Mucosa of stomach (tissue), 1 donor: ENCODE measurements around the gene AKIRIN1.

ENCODE experiments used
- H3K27me3 ChIP-seq: one replicate; pipeline ENCODE4 v1.7.0; 2013; ENCODE audit warnings: mild to moderate bottlenecking, low read length; ENCODE audit not compliant: control insufficient read depth, insufficient read depth
- H3K36me3 ChIP-seq: one replicate; pipeline ENCODE4 v1.7.0; 2013; ENCODE audit warnings: low read length; ENCODE audit not compliant: control insufficient read depth, insufficient read depth
- H3K4me1 ChIP-seq: one replicate; pipeline ENCODE4 v1.7.0; 2013; ENCODE audit warnings: mild to moderate bottlenecking, low read length; ENCODE audit not compliant: control insufficient read depth, insufficient read depth
- H3K4me3 ChIP-seq: one replicate; pipeline ENCODE4 v1.7.0; 2013; ENCODE audit warnings: low read length
- H3K9ac ChIP-seq: one replicate; pipeline ENCODE4 v1.7.0; 2013; ENCODE audit warnings: mild to moderate bottlenecking, low read length, moderate library complexity
- H3K9me3 ChIP-seq: one replicate; pipeline ENCODE4 v1.7.0; 2013; ENCODE audit warnings: mild to moderate bottlenecking, low read length, moderate library complexity; ENCODE audit not compliant: control insufficient read depth
- donor health status: Pancreatic carcinoma.

The AKIRIN1 gene

DNA sequence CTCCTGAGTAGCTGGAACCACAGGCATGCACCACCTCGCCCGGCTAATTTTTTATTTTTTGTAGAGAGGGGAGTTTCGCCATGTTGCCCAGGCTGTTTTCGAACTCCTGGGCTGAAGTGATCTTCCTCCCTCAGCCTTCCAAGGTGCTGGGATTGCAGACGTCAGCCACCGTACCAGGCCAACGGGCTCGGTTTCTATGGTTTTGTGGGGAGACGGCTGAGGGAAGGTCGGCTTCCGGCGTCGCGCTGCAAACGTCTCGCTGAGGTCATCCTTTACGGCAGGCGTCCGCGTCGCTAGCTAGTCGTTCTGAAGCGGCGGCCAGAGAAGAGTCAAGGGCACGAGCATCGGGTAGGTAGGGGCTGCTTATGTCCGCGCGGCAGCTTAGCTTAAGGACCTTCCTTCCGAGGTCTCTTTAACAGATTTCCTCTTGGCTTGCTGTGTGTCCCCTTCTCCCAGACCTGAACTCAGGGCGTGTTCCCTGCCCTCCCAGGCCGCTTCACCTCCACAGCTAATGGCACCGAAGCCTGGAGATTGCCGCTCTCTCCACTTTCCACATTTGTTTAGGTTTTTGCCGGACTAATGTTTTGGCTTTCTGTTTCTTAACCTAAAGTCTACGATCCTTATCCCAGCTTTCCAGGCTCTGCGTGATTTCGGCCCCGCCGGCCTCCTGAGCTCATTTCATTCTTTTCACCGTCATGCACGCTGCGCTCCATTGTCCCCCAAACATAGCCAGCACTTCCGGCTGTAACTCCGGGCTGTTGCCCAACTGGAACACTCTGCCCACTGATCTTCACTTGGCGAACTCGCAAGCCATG lies 35.2 kb downstream of the AKIRIN1 start, which contains the start of gene NDUFS5:
NDUFS5 (plus strand) TSS at position 300 of the 815 bp plus-strand sequence. CDS start 2,375 bp downstream, outside the sequence.
- peaks cover 6% of the 10 kb centered on the region for H3K4me1 ChIP-seq
- H3K27me3 ChIP-seq, result no peaks in the 10 kb centered on the region
- peak within 1 kb of the TSS; percentile 52 for H3K4me3 ChIP-seq
- no peaks in the 10 kb centered on the region for H3K36me3 ChIP-seq
- H3K9ac ChIP-seq, result peak within 1 kb of the TSS; percentile 84
- no peaks in the 10 kb centered on the region for H3K9me3 ChIP-seq

DNA sequence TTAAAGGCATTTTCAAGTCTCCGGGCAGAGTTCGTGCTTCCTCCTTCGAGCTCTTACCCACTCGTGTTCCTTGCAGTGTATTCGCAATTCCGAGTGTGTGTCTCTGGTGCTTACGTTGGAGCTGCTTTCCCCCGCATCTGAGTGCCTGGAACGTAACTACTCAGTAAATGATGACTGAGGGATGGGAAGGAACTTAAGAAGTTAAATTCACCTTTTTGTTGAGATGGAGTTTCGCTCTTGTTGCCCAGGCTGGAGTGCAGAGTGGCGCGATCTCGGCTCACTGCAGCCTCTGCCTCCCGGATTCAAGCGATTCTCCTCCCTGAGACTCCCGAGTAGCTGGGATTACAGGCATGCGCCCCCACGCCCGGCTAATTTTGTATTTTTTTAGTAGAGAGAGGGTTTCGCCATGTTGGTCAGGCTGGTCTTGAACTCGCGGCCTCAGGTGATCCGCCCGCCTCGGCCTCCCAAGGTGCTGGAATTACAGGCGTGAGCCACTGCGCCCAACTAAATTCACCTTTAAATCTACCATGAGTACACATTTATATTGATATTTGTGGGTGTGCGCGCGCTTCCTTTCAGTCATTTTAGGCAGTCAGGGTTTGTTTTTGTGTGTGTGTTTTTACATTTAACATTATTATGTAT lies 35.9 kb downstream of the AKIRIN1 start:
- Histone ChIP-seq H3K9me3 (no peaks in the 10 kb centered on the region), H3K4me1 (peaks cover 6% of the 10 kb centered on the region), H3K4me3 (peak overlapping the region; percentile 52), H3K36me3 (no peaks in the 10 kb centered on the region), H3K27me3 (no peaks in the 10 kb centered on the region), H3K9ac (peak overlapping the region; percentile 84)

DNA sequence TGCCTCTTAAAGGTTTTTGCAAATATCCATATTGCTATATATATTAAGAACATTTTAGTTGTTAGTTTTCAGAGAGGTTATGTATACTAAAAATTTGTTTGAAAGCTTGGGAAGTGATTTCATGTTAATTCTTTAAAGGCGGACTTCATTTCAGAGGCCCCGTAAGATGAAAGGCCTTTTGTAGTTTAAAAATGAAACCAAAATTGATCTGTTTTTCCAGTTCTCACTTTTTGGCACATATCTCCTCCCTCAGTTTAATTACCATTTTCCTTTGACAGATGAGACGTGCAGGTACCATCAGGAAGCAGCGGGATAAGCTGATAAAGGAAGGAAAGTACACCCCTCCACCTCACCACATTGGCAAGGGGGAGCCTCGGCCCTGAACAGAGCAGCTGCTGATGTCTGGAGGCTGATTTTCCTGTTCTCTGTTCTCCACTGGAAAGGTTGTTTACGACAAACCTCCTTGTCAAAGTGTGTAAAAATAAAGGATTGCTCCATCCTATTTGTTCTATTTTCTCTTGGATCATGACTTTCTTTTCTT lies 43.1 kb downstream of the AKIRIN1 start:
- H3K27me3 ChIP-seq, result no peaks in the 10 kb centered on the region
- no peaks in the 10 kb centered on the region for H3K4me1 ChIP-seq
- H3K9ac ChIP-seq, result no peak overlapping the region
- no peaks in the 10 kb centered on the region for H3K36me3 ChIP-seq
- no peaks in the 10 kb centered on the region for H3K9me3 ChIP-seq
- H3K4me3 ChIP-seq, result no peak overlapping the region

DNA sequence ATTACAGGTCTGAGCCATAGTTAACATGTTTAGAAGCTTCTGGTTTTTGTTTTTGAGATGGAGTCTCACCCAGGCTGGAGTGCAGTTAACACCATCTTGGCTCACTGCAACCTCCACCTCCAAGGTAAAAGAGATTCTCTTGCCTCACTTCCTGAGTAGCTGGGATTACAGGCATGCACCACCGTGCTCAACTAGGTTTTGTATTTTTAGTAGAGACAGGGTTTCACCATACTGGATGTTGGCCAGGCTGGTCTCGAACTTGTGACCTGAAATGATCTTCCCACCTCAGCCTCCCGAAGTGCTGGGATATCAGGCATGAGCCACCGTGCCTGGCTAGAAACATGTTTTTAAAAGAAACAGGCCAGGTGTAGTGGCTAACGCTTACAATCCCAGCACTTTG lies 45.6 kb downstream of the AKIRIN1 start:
- no peak overlapping the region for H3K9ac ChIP-seq
- no peaks in the 10 kb centered on the region for H3K27me3 ChIP-seq
- no peaks in the 10 kb centered on the region for H3K36me3 ChIP-seq
- no peaks in the 10 kb centered on the region for H3K9me3 ChIP-seq
- H3K4me3 ChIP-seq, result no peak overlapping the region
- H3K4me1 ChIP-seq, result no peaks in the 10 kb centered on the region

DNA sequence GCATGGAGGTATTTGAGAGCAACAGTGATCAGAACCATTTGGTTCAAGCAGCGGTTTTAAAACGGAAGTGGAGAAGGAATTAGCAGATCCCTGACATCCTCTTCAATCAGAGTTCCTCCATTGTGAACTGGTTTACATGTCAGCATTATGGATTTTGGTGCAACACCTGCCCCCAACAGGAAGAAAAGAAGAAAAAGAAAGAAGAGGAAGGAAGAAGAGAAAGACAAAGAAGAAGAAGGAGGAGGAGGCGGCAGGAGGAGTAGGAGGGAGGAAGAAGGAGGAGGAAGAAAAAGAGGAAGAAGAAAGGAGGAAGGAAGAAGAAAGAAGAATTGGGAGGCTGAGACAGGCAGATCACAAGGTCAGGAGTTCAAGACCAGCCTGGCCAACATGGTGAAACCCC lies 52.4 kb downstream of the AKIRIN1 start:
- no peaks in the 10 kb centered on the region for H3K27me3 ChIP-seq
- no peaks in the 10 kb centered on the region for H3K4me1 ChIP-seq
- no peaks in the 10 kb centered on the region for H3K36me3 ChIP-seq
- no peaks in the 10 kb centered on the region for H3K9me3 ChIP-seq
- H3K9ac ChIP-seq, result no peak overlapping the region
- H3K4me3 ChIP-seq, result no peak overlapping the region

DNA sequence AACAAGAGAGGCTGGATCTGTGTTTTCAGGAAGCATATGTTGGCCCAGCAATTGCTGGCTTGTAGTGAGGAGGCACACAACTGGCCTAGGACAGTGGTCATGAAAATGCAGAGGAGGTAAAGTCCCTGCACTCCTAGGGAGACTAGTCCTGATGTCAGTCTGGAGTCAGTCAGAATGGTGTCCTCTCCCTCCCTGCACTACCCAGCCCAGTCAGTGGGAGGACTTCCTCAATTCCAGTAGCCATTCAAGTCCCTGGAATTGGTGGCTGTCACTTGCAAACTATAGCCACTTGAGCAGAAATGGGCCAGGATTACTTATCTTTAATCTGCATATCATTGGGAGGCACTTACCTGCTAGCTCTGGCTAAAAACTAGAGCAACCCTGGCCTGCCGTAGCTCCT lies 53.7 kb downstream of the AKIRIN1 start:
- Histone ChIP-seq H3K36me3 (no peaks in the 10 kb centered on the region), H3K9ac (no peak overlapping the region), H3K27me3 (no peaks in the 10 kb centered on the region), H3K9me3 (no peaks in the 10 kb centered on the region), H3K4me1 (no peaks in the 10 kb centered on the region), H3K4me3 (no peak overlapping the region)

DNA sequence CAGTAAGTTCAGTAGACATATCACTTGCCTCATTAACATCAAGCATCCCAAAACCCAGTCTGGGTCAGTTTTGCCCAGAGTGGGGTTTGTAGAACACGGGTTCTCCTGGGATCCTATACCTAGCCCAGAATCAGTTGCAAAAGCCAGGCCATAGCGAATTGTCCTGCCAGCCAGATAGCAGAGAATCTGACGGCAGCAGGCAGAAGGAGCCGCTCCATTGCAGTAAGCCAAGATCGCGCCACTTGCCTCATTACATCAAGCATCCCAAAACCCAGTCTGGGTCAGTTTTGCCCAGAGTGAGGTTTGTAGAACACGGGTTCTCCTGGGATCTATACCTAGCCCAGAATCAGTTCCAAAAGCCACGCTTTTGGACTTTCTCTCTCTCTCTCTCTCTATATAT lies 54.2 kb downstream of the AKIRIN1 start:
- H3K27me3 ChIP-seq, result no peaks in the 10 kb centered on the region
- no peak overlapping the region for H3K9ac ChIP-seq
- H3K9me3 ChIP-seq, result no peaks in the 10 kb centered on the region
- no peaks in the 10 kb centered on the region for H3K4me1 ChIP-seq
- H3K36me3 ChIP-seq, result no peaks in the 10 kb centered on the region
- no peak overlapping the region for H3K4me3 ChIP-seq

DNA sequence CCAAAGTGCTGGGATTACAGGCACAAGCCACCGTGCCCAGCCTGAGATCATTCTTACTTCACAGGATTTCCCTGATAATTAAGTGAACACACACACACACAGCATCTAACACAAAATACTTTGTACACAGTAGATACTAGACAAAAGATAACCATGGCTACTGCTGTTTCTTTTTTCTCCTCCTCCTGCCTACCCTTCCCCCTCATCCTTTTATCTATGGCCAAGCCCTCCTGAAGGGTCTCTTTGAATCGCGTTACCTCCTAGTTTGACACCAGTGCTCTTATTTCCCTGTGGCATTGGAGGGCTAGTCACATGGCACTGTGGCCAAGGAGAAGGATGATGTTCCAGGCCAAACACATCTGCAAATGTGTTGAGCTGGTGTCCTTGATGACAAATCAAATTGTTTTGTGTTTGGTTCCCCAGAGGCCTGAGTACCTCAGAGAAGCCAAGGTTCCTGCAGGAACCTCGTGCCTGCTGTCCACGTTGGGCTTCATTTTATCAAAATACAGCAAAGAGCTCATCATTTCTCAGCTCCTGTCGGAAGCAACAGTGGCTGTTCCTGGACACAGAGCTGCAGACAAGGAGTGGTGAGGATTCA lies 55.6 kb downstream of the AKIRIN1 start:
- H3K9ac ChIP-seq, result no peak overlapping the region
- no peaks in the 10 kb centered on the region for H3K4me1 ChIP-seq
- no peaks in the 10 kb centered on the region for H3K27me3 ChIP-seq
- no peaks in the 10 kb centered on the region for H3K36me3 ChIP-seq
- no peaks in the 10 kb centered on the region for H3K9me3 ChIP-seq
- no peak overlapping the region for H3K4me3 ChIP-seq

DNA sequence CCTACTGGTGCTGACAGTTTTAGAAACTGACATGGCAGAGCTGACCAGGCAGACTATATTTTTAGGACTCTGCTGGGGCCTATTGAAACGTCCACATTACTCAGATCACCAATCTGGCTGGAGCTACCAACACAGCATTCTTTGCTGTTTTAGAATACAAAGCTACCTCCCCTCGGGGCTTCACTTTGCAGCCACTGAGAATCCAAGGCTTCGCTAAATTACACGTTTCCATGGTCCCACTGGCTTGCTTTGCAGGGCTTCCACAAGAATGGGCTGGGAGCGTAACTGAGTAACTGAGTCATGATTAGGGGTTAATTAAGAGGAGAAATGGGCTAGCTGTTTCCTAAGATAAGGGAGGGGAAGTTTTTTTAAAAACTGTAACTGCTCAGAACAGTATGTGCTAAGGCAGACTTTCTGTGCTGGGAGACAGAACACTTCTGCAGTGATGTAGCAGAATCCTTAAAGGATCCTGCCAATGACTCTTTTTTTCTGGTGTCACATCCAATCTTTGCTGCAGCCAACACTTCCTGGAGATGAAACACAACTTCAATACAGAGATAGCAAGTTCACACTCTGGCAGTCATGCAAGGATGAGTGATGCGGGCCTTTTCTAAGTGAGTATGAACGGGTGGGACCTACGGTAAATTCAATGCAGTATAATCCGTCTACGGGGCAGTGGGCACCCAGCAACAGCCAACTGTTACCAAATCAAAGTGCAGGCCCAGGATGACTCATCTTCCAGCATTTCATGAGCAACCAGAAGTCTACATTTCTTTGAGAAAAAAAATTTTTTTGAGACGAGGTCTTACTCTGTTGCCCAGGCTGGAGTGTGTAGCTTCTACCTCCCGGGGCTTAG lies 56.5 kb downstream of the AKIRIN1 start:
- Histone ChIP-seq H3K4me1 (no peaks in the 10 kb centered on the region), H3K4me3 (no peak overlapping the region), H3K36me3 (no peaks in the 10 kb centered on the region), H3K27me3 (no peaks in the 10 kb centered on the region), H3K9me3 (no peaks in the 10 kb centered on the region), H3K9ac (no peak overlapping the region)

DNA sequence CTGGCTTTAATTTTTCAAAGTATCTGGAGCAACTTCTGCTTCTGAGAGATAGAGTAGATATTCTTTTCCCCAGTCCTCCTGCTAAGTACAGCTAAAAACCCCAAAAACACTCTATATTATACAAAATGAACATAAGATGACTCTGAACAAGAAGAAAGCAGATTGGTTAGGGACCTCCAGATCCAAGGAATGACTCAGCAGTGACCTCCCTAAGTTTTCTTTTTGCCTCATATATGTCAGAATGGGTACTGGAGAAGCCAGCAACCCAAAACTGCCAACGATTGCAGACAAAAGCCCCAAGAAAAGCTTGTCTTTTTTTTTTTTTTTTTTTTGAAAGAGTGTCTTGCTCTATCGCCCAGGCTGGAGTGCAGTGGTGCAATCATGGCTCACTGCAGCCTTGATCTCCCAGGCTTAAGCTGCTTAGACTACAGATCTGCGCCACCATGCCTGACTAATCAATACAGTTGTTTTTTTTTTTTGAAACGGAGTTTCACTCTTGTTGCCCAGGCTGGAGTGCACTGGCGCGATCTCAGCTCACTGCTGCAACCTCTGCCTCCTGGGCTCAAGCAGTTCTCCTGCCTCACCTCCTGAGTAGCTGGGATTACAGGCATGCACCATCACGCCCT lies 57.8 kb downstream of the AKIRIN1 start:
- Histone ChIP-seq H3K27me3 (no peaks in the 10 kb centered on the region), H3K9me3 (no peaks in the 10 kb centered on the region), H3K36me3 (no peaks in the 10 kb centered on the region), H3K4me3 (no peak overlapping the region), H3K9ac (no peak overlapping the region), H3K4me1 (no peaks in the 10 kb centered on the region)

DNA sequence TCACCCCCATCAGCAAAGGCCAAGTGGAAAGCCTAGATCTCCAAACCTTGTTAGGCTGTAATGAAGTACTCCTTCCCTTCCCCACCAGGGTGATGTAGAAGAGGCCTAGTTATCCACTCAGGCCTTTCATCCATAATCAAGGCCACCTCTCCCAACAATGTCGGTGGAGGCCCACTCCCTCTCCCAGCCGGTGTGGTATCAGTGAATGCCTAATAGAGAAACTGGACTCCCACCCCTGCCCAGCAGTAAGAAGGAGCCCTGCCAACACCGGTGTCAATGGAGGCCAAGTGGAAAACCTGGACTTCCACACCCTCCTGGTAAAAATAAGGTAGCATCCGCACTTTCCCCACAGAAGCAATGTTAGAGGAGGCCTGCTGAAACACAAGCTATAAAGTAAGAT lies 58.9 kb downstream of the AKIRIN1 start:
- no peaks in the 10 kb centered on the region for H3K36me3 ChIP-seq
- H3K4me3 ChIP-seq, result no peak overlapping the region
- no peaks in the 10 kb centered on the region for H3K4me1 ChIP-seq
- no peaks in the 10 kb centered on the region for H3K9me3 ChIP-seq
- H3K27me3 ChIP-seq, result no peaks in the 10 kb centered on the region
- H3K9ac ChIP-seq, result no peak overlapping the region
